HG03064 (cell line): ENCODE measurements around the gene FNBP1L.

Experiments
- ATAC-seq: cut with Tn5 transposase; IDR thresholded peaks from one replicate; pipeline ENCODE4 v1.9.1; 2021; ENCODE audit warnings: low read depth; ENCODE audit not compliant: unreplicated experiment

Gene FNBP1L

DNA sequence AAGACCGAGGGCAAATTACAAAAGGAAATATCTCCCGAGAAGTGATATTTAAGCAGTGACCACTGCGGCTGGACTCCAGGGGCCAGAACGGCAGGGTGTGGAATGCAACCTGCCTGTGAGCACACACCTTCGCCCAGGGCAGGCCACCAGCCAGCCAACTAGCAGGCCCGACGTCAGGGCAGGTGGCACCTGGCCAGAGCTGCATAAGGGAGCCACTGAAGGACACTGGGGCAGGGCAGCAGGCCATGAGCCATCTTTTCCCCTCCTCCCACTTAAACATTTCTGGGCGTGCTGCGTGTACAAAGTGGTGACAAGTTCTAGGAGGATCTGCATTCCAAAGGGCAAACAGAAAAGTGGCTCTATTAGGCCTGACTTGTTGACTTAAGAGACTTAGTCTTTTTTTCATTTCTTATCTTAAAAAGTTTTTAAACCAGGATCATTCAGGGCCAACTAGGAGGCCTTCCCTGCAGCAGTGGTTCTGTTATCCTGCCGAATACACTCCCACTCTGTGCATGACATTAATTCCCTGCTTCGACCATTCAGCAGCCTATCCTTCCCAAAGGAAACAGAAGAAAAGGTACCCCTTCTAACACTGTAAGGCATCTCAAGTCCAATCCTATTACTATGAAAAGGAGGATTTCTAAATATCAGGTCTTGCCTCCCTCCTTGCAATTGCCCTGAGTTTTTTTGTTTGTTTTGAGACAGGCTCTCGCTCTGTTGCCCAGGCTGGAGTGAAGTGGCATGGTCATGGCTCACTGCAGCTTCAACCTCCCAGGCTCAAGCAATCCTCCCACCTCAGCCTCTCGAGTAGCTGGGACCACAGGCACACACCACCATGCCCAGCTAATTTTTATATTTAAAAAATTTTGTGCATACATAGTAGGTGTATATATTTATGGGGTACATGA, 137.4 kb downstream of the FNBP1L start:
- no peak for ATAC-seq

DNA sequence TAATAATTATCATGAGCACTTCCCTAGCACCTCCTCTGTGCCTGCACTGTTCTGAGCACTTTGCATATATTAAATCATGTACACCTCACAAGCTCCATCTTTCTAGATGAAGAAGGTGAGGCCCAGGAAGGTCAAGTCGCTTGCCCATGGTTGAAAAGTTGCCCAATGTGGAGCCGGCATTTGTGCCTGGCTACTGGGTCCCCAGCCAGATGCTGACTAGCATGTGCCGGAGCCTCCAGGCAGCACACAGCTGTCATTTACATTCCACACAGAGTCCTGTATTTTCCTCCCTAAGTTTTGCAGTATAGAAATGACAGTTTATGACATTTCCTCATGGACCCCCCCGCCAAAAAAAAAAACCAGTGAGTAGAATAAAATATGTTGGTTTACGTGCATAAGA, 139.4 kb downstream of the FNBP1L start:
- ATAC-seq, result no peak

DNA sequence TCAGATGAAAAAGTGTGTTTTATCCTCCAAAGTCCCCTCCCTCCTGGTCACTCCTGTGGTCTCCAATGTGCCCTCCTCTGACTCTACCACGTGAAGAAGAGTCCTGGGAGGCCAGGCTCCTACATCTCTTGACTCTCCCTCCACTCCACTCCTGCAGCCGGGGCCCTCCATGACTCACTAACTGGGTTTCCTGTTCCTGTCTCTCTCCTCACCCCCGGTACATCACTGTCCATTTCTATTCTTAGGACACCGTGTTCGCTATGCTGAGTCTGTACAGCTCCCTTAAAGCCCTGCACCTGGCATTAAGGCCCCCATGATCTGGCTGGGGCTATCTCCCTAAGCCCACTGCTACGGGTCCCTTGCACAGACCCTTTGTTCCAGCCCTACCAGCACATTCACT, 140.3 kb downstream of the FNBP1L start:
- no peak for ATAC-seq

DNA sequence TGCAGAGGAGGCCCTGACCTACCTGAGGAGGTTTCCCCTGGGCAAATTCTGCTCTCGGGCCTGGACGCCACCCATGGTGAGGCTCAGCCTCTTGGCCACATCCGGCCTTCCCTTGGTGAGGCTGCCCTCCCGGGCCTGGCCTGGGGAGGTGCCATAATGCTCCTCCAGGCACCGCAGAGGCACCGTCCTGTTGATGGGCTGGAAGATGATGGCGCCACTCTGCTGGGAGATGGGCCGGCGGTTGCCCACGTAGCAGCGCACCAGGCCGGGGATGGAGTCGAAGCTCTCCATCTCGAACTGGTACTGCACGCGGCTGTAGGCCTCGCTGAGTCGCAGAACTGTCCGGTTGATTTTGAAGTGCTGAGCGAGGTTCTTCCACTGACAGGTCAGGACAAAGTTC, 141.0 kb downstream of the FNBP1L start:
- no peak for ATAC-seq

DNA sequence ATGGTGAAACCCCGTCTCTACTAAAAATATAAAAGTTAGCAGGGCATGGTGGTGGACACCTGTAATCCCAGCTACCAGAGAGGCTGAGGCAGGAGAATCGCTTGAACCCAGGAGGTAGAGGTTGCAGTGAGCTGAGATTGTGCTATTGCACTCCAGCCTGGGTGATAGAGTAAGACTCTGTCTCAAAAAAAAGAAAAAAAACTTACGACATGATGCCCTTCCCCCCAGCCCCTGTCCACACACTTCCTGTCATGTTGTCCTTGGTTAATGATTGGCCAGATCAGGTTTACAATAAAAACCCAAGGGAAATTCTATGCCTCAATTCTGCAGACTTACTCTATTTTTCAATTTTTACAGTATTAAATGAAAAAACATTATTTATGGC, 143.4 kb downstream of the FNBP1L start:
- ATAC-seq, result peak; percentile 11

DNA sequence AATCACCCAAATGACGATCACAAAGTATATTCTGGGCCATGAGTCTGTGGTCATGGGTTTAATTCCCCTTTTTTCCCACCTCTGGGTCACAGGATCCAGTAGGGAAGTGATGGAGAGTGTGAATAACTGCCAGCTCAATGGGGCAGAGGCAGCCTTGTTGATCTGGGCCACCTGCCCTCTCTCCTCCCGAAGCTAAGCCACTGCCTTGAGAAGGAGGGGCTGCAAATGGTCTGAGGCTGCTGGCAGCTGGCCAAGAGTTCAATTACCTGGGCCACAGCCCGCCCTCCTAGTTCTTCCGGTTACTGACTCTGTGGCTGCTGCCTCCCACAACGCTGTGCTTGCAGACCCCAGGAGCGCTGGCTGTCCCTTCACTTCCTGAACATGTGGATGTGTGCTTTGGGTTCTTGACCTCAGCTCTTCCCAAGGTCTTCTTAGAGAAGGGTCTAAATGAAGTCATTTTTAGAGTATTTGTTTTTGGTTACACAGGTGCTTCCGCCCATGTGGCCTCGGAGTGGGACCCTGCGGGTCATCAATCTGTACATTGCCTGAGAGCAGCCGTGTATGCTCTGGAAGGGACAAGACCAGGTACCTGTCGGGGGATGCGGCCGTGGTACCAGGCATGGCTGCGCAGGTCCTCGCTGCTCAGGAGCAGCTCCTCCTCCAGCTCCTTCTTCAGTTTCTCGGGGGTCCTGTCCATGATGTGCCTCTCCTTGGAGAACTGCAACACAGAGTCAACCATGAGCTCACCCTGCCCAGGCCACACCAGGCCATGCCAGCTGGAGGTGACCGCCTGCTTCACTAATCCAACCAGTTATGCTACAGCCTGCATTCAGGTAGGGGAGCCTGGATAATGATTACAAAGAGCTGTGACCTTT, 144.0 kb downstream of the FNBP1L start:
- ATAC-seq, result peak; percentile 81

DNA sequence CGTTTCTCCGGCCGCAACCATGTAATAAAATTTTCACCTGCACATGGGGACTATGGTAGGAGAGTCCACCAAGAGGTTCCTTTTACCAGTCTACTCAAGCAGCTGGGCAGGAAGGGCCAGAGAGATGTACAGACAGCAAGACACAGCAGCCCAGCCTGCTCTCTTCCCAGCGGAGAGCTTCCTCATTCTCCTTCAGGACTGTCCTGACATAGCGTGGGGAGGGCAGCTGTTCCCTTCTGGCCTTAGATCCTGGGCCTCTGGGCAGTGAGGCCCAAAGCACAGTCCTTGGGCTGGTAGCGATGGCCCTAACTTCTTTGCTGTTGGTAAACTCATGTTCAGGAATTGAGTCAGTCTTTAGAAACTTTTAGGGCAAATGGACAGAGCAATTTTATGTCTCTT, 144.6 kb downstream of the FNBP1L start:
- no peak for ATAC-seq

DNA sequence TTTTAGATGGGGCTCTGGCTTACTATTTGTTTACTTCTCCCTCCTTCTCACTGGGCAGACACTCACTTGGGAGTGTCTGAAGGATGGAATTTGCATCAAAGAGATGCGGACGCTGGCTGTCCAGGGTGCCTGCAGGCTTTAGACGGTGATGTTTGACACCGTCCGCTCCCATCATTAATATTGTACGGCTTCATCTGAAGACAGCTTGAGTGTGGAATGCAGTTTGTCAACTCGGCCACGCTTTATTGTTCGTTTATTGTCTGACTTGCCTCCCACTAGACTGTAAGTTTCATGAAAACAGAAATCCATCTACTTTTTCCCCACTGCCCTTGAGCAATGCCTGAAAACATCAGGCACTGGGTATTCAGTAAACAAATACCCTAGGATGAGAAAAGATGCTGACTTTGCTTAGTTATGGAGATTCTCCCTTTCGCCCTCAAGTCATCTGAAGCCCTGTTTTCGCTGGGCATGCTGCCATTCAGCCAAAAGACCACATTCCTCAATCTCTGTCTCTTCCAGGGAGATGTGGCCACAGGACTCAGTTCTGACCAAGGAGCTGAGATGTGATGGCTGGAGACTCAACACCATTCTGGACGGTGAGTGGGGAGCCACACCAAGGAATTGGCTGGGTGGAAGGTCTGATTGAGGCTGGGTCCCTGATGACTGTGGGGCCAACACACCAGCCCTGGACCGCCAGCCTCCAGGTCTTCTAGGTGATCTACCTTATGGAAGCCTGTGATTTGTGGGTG, 146.1 kb downstream of the FNBP1L start:
- no peak for ATAC-seq

DNA sequence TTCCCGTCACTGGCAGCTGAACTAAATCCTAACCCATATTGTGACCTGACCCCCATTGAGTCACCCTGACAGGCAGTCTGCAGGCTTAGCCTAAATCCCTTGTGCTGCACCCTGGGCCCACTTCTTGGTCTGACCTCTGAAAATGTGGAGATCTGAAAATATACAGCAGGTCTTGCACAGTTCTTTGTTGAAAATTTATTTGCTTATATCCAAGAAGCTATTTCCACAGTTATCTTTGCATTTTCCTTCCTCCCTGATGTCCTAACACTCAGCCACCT, 146.6 kb downstream of the FNBP1L start:
- ATAC-seq, result no peak

DNA sequence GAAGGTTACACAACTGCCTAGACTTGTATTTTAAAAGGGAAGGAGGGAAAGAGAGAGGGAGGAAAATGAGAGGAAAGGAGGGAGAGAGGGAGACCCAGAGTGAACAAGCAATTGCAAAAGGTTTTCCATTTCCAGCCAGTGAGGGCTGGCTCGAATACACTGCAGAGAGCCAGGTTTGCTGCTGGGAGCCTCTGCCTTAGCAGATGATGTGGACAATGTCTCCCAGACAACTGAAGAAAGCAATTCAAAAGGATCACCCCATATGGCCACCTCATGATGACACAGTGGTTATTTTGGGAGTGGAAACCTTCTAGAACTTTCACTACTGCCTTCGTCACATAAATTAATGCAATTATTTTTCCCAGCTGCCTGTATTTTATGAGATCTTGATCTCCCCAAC, 147.3 kb downstream of the FNBP1L start:
- no peak for ATAC-seq

DNA sequence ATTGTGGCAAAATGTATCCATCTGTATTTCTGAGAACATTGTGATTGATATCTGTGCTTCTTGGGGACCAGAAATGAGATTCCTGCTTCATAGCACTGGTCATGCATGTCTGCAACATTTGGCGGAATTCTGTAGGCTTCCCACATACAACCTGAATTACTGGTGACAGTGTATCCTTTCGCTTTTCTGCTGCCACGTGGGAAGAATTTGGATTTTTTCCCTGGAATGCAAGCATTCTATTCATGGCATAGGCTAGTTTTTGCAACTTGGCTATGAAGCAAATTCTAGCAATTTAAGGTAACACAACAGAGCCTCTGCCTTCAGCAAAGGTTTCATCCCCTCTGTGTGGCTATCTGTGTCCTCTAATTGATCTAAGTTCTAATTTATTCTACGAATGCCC, 147.8 kb downstream of the FNBP1L start:
- no peak for ATAC-seq

DNA sequence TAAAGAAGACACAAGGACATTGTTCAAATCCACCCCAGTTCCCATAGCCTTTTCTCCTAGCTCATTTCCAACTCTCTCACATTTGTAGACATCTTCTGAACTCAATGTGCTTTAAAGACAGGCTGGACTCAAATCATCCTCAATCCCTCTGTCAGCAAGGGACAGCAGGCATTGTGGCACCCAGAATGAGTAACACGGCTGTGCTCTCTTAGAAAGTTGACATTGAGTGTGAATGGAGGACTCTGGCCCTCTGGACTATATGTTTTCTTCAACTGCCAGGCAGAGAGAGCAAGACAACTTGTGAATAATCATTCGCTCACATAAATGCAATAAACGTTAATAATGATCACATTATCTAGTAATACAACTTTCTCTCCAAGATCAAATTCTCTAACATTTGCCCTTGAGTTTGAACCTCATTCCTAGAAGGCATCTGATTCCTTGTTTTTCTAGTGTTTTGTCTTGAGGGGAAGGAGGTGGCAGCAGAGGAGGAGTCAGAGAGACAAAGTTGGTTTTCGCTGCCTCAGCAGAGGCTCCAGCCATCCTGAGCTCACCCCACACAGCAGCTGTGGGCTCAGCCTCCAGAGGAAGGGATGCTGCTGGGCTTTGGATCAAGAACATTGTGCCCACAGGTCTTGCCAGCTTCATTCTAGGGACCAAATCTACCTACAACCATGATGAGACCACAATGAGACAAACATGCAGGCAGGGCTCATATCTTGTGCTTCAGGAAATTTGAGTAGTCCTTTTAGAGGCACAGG, 148.6 kb downstream of the FNBP1L start:
- ATAC-seq, result no peak

DNA sequence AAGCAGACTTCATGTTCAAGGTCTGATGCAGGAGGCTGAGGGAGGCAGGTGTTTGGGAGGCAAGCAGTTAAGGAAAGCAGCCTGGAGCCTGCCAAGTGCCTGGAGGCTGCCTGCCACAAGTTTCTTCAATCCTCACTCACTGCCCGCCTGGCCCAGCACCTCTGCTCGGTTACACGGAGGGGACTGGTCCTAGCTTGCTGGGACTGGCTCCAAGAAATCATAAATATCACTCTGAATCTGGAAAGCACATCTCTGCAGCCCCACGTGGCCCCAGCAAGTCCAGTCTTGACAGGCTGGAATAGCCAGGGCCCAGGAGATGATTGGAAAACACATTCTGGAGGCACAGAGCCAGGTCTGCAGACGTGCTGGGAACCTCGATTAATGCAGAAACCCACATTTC, 149.8 kb downstream of the FNBP1L start:
- ATAC-seq, result no peak

DNA sequence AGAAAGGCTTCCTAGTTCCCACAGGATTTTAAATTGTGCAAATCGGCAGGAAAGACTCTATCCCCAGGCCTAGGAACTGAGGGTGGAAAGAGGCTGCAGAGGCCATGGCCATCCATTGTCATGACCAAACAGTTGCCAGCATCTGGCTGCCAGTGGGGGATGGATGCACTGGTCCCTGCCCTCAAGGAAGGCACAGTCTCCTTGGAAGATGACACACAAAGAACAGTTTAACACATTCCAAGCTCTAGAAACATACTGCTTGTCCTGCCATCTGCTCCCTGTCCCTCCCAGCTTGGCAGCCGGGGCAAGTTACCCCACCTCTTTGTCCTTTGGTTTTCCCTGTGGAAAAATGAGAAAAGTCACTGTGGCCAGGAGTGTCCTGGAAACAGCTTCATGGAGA, 150.5 kb downstream of the FNBP1L start:
- no peak for ATAC-seq

DNA sequence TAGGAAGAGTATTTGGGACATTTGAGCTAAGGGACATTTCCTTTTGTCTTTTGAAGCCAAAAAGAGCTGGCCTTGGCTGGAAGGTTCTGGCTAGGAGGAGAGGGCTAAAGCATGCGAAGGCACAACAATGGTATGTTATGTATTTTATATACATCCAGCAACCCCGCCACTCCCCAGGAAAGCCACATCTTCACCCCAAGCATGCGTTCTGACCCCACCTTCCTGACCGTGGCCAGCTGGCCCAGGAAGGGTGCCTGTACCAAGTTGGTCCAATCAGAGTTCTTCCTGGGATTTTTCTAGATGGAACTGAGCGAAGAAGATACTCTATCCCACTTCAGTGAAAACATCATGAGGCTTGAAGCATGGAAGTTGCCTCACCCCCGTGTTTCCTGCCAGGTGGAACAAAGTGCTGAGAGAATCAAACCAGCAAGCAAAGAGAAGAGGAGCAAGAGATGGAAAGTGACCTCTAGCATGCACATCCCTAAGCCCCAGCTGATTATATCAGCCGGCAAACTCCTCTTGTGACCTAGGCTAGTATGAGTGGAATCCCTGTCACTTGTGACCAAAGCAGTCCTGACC, 151.0 kb downstream of the FNBP1L start:
- no peak for ATAC-seq

DNA sequence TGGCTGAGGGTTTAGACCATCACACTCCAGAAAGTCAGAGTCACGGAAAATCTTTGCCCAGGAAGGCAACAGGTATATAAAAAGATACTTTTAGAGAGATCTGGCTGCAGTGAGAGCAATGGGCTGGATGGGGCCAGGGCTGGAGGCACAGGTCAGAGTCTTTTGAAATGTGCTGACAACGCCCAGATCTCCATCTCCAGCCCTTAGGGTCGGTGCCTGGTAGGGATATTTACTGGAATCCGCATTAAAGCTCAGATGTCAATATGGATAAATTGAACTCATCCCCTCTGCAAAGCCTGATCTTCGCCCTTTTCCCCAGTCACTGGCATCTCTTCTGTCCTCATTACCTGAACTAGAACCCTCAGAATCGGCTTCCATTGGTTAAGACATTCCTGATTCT, 151.6 kb downstream of the FNBP1L start:
- ATAC-seq, result no peak

DNA sequence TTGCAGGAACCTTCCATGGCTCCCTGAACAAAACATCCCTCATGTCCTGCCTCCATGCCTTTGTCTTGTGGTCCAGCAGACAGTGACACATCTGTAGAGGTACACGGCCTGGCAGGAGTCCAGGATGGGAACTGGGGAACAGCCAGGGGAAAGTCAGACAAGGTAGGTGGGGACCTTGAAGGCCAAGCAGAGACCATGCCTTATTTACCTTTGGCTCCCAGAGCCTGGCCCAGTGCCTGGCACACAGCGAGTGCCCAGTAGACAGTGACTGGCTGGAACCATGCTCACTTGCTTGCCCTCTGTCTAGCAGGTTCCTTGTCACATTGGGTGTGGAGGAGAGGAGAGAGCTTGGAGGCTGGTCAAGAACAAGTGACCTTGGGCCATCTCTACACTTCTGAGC, 152.7 kb downstream of the FNBP1L start:
- no peak for ATAC-seq

DNA sequence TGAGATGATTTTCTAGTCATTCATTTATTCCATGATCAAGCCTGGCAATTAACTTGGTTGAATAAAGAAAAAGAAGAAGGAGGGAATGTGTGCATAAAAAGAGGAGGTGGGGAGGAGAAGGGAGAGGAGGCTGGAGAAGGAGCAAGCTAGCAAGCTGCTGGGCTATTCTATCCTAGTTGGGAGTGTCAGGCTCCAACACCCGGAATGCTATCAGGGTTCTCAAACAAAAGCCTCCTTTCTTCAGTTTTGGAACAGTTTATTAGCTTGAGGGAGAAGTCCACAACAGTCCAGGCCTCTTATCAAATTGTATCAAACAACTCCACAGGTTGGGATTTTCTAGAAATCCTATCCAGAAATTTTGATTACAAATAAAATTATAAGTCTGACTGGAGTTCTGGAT, 153.8 kb downstream of the FNBP1L start:
- no peak for ATAC-seq

DNA sequence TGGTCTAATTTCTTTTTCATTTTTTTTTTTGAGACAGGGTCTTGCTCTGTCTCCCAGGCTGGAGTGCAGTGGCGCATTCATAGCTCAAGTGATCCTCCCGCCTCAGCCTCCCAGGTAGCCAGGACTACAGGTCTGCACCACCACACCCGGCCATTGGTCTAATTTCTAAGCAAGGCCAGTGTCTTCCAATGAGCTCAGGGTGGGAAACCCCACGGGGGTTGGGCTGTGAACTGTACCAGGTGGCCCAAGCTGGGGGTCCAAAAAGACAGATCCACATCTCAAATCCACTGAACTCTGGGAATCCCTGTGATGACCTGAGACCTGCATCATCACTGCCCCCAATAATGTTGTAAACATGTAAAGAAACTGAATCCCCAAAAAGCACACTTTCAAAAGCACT, 154.2 kb downstream of the FNBP1L start:
- ATAC-seq, result no peak

DNA sequence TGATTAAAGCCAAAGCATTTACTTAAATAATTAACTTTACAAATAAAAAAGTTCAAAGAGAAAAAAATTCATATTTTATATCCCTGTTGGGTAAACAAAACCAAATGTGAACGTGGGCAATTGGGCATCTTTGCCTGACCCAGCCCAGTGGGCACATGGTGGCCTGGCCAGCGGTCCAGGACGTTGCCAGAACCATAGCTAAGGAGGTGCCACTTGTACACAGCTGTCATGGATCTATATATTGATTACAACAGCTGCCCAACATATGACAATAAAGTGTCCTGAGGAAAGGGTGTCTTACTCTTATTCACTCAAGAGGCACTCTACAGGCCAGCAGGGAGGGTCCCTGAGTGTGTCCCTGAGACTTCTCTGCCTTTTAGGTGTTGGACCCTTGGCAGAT, 155.2 kb downstream of the FNBP1L start:
- ATAC-seq, result no peak
